SK-N-MC (cell line): ENCODE data around the gene SPDYE2.
"Not testable (repeated sequence)": the region's sequence is repeated elsewhere in the genome, so short reads cannot be mapped to it uniquely, and the experiment has no call there.

Experiments used
- EZH2 ChIP-seq: fragments of 200-600 bp; sonication (generic); IDR thresholded peaks from one replicate; pipeline ENCODE4 v1.6.1; 2017; ENCODE audit warnings: antibody characterized with exemption
- POLR2AphosphoS5 ChIP-seq: IDR thresholded peaks from 2 replicates; pipeline ENCODE4 v1.6.1; 2012; ENCODE audit warnings: mild to moderate bottlenecking, low read depth, low read length, borderline replicate concordance

- not testable (repeated sequence) for TF ChIP-seq POLR2AphosphoS5, EZH2
Observed at GRCh38 chr7:102505298-102506185, 45.5 kb upstream of the SPDYE2 start.
